Mucosa of descending colon (tissue), 3 donors: ENCODE results near the gene IKBKE. TPM values are rescaled to one million over a fixed set of nuclear protein-coding genes. Genes with fewer than 3 reads are reported as not detected.

Experiments used
- ATAC-seq: fragments of 200-7000 bp; cut with Tn5 transposase; one replicate; pipeline ENCODE4 v1.9.1; 2020; ENCODE audit warnings: mild to moderate bottlenecking, moderate library complexity
- DNase-seq, 3 donors: peaks; one replicate each; pipeline ENCODE4 v3.0.0-alpha.2; 2020
- H3K36me3 ChIP-seq: fragments of 200-600 bp; one replicate; pipeline ENCODE4 v1.8.0; 2021; ENCODE audit warnings: low read depth, mild to moderate bottlenecking
- H3K4me1 ChIP-seq: fragments of 200-600 bp; one replicate; pipeline ENCODE4 v1.8.0; 2021; ENCODE audit warnings: low read depth, mild to moderate bottlenecking
- H3K4me3 ChIP-seq: fragments of 200-600 bp; one replicate; pipeline ENCODE4 v1.8.0; 2021; ENCODE audit warnings: mild to moderate bottlenecking
- H3K9me3 ChIP-seq: fragments of 200-600 bp; one replicate; pipeline ENCODE4 v1.8.0; 2021; ENCODE audit warnings: mild to moderate bottlenecking
- intact Hi-C, 2 donors: fragments of 100-400 bp; cut with DNase I in 1 of 2; cut with micrococcal nuclease in 1 of 2; formaldehyde crosslinking; loops; one replicate each; pipeline versions ENCODE4 v1.11.0 to v1.11.1; 2022; cut with DNase I, micrococcal nuclease
- total RNA-seq, 3 donors: library from RNA; stranded (reverse); fragmentation: NEBNext Ultra II Directional in 2 of 3; extraction: Animal tissue kit (Norgen Biotek cat#: 25700) in 2 of 3; gene quantifications; one replicate each; pipeline versions ENCODE4 v1.2.1 to v1.2.4, GENCODE V29; 2021 to 2023
- TF ChIP-seq, protein P1 (sequence below): fragments of 200-600 bp; IDR thresholded peaks from one replicate; pipeline ENCODE4 v1.8.0; 2022; ENCODE audit warnings: antibody characterized with exemption, mild to moderate bottlenecking
- donor health status: DM: no; HTN: no; CAD: no; lungs with moderate emphysema.
- donor health status: DM: no; HTN: no; CAD: no.
- donor health status: DM: no; HTN: yes; CAD: no.

Gene IKBKE
- total RNA-seq, 3 donors from 2014 or later = 9.7 to 24.7 (median 16.4) TPM

- DNase-seq = no peak
- H3K36me3 ChIP-seq = no peaks in the 10 kb centered on the region
- H3K4me3 ChIP-seq = no peak overlapping the region
- no peaks in the 10 kb centered on the region for H3K4me1 ChIP-seq
- ATAC-seq = no peak
- TF ChIP-seq, protein P1, sequence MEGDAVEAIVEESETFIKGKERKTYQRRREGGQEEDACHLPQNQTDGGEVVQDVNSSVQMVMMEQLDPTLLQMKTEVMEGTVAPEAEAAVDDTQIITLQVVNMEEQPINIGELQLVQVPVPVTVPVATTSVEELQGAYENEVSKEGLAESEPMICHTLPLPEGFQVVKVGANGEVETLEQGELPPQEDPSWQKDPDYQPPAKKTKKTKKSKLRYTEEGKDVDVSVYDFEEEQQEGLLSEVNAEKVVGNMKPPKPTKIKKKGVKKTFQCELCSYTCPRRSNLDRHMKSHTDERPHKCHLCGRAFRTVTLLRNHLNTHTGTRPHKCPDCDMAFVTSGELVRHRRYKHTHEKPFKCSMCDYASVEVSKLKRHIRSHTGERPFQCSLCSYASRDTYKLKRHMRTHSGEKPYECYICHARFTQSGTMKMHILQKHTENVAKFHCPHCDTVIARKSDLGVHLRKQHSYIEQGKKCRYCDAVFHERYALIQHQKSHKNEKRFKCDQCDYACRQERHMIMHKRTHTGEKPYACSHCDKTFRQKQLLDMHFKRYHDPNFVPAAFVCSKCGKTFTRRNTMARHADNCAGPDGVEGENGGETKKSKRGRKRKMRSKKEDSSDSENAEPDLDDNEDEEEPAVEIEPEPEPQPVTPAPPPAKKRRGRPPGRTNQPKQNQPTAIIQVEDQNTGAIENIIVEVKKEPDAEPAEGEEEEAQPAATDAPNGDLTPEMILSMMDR = no peak
- intact Hi-C loops = no loop called here
- no peaks in the 10 kb centered on the region for H3K9me3 ChIP-seq
Measured at GRCh38 chr1:206516728-206516990, 46.4 kb downstream of the IKBKE start.

DNA sequence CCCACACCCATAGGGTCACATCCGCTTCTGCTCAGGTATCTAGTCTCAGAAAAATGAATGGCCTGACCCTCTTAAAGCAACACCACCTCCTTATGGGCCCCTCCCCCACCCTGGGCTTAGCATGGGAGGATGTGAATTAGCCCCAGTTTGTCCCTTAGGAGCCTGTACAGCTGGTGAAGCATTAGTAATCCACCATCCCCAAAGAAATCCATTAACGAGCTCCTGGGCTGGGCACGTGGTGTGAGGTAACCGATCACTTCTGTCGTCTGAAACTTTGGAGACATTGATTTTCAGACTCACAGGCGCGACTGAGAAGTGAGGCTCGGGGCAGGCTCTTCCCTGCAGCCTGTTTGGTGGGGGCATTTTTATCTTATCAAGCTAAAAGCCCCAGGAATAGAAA lies 47.5 kb downstream of the IKBKE start:
- H3K4me1 ChIP-seq = no peaks in the 10 kb centered on the region
- H3K36me3 ChIP-seq = no peaks in the 10 kb centered on the region
- H3K4me3 ChIP-seq = no peak overlapping the region
- no peaks in the 10 kb centered on the region for H3K9me3 ChIP-seq
- no peak for ATAC-seq
- TF ChIP-seq, protein P1 = no peak
- DNase-seq = no peak
- intact Hi-C loops = no loop called here

DNA sequence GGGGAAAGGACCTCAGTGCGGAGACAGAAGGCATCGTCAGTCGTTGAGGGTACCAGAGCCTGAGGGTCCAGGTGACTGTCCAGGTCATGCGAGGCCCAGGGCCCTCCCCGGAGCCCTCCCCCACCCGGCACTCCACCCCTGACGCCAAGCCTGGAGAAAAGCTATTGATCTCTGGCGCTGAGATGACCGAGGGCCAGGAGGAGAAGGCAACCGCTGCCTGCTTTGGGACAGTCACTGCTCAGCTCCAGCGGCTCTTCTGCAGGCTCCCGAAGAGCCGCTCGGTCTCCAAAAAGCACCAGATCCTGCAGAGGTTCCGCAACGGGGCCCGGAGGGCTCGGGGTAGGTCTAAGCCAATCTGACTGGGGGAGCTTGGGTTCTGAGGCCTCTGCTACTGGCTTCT lies 47.9 kb downstream of the IKBKE start:
- DNase-seq (peak in 1 of 3 donors; percentile 19), ATAC-seq (no peak)
- Histone ChIP-seq H3K4me1 (no peaks in the 10 kb centered on the region), H3K36me3 (no peaks in the 10 kb centered on the region), H3K4me3 (no peak overlapping the region), H3K9me3 (no peaks in the 10 kb centered on the region)
- intact Hi-C loops = no loop called here
- TF ChIP-seq, protein P1 = no peak

GRCh38 chr1:206518743-206519142 lies 48.5 kb downstream of the IKBKE start:
- Histone ChIP-seq H3K9me3 (no peaks in the 10 kb centered on the region), H3K4me3 (no peak overlapping the region), H3K36me3 (no peaks in the 10 kb centered on the region), H3K4me1 (no peaks in the 10 kb centered on the region)
- DNase-seq (peak in 1 of 3 donors; percentile 24), ATAC-seq (no peak)
- TF ChIP-seq, protein P1 = no peak
- intact Hi-C loops = no loop called here

GRCh38 chr1:206521127-206521526 lies 50.9 kb downstream of the IKBKE start:
- peak; percentile 42 for ATAC-seq
- no peak for DNase-seq

More at GRCh38 chr1:206521127-206521526, 50.9 kb downstream of the IKBKE start:
- H3K36me3 ChIP-seq = no peaks in the 10 kb centered on the region
- no peaks in the 10 kb centered on the region for H3K9me3 ChIP-seq
- no peak overlapping the region for H3K4me3 ChIP-seq
- TF ChIP-seq, protein P1 = no peak
- intact Hi-C loops = no loop called here
- H3K4me1 ChIP-seq = no peaks in the 10 kb centered on the region
